Choroid plexus epithelial cell (primary cell): ENCODE measurements around the gene OBSCN.

Source experiments
- DNase-seq: peaks from one replicate; pipeline ENCODE4 v3.0.0-alpha.2; 2010; ENCODE audit warnings: low read depth
- H3K4me3 ChIP-seq: 2 replicates; pipeline ENCODE4 v1.5.1; 2011; ENCODE audit warnings: low read depth, mild to moderate bottlenecking, control low read depth, low read length, moderate library complexity
- TF ChIP-seq, protein P1 (sequence below): conservative IDR thresholded peaks from 2 replicates; pipeline ENCODE4 v1.5.1; 2011; ENCODE audit warnings: low read depth, mild to moderate bottlenecking, control low read depth, inconsistent platforms, low read length, moderate library complexity

OBSCN gene

DNA sequence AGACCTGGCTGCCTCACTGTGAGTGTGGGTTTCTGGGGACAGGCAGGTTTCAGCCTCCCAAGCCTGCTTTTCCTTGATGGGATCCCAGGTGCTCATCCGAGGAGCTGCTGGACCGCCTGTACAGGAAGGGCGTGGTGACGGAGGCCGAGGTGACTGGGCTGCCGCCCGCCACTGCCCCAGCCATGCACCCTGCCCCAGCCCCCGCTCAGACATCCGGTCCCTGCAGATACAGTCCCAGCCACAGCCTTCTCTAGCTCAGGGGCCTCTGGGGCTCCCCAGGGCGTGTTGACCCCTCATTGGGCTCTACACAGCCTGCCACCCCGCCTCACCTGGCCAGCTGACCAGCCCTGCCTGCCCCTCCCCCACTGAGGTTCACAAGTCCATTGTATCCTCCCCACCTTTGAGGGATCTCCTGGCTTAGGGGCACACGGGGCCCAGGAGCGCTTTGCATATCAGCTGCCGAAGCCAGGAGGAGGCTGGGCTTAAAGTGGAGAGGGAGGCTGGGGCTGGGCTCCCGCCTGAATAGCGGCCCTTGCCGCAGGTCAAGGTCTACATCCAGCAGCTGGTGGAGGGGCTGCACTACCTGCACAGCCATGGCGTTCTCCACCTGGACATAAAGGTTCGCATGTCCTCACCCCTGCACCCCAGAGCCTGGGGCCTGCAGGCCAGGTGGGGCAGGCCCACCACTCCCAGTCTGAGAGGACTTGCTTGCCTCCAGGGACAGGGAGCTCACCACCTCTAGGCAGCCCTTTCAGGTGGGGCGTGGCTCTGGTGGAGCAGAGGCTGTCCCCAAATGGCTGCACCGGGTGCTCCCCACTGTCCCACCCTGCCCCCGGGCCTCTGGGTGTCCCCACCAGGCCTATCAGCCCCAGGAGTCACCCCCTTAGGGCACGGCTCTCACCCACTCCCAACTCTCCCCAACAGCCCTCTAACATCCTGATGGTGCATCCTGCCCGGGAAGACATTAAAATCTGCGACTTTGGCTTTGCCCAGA lies 160.3 kb downstream of the OBSCN start:
- TF ChIP-seq, protein P1, sequence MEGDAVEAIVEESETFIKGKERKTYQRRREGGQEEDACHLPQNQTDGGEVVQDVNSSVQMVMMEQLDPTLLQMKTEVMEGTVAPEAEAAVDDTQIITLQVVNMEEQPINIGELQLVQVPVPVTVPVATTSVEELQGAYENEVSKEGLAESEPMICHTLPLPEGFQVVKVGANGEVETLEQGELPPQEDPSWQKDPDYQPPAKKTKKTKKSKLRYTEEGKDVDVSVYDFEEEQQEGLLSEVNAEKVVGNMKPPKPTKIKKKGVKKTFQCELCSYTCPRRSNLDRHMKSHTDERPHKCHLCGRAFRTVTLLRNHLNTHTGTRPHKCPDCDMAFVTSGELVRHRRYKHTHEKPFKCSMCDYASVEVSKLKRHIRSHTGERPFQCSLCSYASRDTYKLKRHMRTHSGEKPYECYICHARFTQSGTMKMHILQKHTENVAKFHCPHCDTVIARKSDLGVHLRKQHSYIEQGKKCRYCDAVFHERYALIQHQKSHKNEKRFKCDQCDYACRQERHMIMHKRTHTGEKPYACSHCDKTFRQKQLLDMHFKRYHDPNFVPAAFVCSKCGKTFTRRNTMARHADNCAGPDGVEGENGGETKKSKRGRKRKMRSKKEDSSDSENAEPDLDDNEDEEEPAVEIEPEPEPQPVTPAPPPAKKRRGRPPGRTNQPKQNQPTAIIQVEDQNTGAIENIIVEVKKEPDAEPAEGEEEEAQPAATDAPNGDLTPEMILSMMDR = no peak
- no peak overlapping the region for H3K4me3 ChIP-seq
- no peak for DNase-seq

DNA sequence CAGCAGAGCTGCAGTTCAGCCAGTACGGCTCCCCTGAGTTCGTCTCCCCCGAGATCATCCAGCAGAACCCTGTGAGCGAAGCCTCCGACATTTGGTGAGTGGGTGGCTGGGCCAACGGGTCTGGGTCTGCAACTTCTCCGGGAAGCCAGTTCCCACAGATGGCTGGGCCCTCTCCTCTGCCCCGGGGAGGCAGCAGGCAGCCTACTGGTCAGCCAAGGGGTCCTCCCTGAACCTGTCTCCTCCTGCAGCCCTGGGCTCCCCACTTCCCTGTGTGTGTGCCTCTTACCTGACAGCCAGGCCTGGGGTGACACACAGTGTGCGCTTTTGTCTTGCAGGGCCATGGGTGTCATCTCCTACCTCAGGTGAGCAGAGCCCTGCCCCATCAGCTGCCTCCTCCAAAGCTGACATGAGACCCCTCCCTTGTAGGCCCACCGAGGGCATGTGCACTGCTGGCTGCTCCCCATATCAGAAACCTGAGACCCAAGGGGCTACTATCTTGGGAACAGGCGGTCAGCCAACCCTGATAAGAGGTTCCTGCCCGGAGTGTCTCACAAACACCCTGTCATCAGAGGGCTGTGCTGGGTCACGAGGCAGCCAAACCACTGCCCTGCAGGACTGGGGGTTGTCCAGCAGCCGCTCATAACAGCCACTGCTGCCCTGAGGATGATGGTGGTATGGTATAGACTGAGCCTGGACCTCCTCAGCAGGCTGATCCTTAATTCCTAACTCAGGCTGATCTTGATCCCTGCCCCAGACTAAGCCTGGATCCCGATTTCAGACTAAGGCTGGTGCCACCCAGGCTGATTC lies 161.2 kb downstream of the OBSCN start:
- TF ChIP-seq, protein P1 = no peak
- H3K4me3 ChIP-seq = no peak overlapping the region
- DNase-seq = no peak

GRCh38 chr1:228369608-228370438 lies 162.0 kb downstream of the OBSCN start:
- DNase-seq = no peak
- TF ChIP-seq, protein P1 = no peak
- H3K4me3 ChIP-seq = no peak overlapping the region

- no peak overlapping the region for H3K4me3 ChIP-seq
- TF ChIP-seq, protein P1 = no peak
- DNase-seq = no peak
These were observed 162.6 kb downstream of the OBSCN start for GRCh38 chr1:228370439-228370940.

DNA sequence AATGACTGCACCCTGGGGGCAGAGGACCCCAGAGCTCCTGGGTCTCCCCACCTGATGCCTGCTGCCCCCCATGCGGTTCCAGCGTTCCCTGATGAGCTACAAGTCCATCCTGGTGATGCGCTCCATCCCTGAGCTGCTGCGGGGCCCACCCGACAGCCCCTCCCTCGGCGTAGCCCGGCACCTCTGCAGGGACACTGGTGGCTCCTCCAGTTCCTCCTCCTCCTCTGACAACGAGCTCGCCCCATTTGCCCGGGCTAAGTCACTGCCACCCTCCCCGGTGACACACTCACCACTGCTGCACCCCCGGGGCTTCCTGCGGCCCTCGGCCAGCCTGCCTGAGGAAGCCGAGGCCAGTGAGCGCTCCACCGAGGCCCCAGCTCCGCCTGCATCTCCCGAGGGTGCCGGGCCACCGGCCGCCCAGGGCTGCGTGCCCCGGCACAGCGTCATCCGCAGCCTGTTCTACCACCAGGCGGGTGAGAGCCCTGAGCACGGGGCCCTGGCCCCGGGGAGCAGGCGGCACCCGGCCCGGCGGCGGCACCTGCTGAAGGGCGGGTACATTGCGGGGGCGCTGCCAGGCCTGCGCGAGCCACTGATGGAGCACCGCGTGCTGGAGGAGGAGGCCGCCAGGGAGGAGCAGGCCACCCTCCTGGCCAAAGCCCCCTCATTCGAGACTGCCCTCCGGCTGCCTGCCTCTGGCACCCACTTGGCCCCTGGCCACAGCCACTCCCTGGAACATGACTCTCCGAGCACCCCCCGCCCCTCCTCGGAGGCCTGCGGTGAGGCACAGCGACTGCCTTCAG lies 163.3 kb downstream of the OBSCN start:
- TF ChIP-seq, protein P1 = no peak
- no peak for DNase-seq
- H3K4me3 ChIP-seq = no peak overlapping the region
